ENCODE results near the gene CPPED1. TPM values are rescaled to one million over a fixed set of nuclear protein-coding genes. Genes with fewer than 3 reads are reported as not detected.

CPPED1 gene
- total RNA-seq, 2 experiments from 2014 or later = 1.4 to 2.3 TPM

- Mint-ChIP-seq H3K4me1 (ENCODE audit: low read depth) (peaks cover under 1% of the 10 kb centered on the region), H3K27me3 (no peaks in the 10 kb centered on the region), H3K27ac (no peak overlapping the region), H3K36me3 (ENCODE audit: low read depth) (no peaks in the 10 kb centered on the region), H3K4me3 (no peak overlapping the region), H3K9me3 (no peaks in the 10 kb centered on the region)
- no peak for TF ChIP-seq CTCF (IDR thresholded peaks at IDR 0.05)
- Histone ChIP-seq H3K27ac (ENCODE audit: low read depth in 1 of 2, low read length in 2 of 2) (no peak overlapping the region), H3K4me1 (ENCODE audit: insufficient read depth, low read length) (no peaks in the 10 kb centered on the region), H3K27me3 (ENCODE audit: control insufficient read depth in 1 of 2, insufficient read depth in 2 of 2, low read length in 2 of 2) (no peaks in the 10 kb centered on the region), H3K9me3 (ENCODE audit: control insufficient read depth in 1 of 2, insufficient read depth in 1 of 2, low read length in 2 of 2) (peaks cover 0 to 4% of the 10 kb centered on the region in 2 experiments), H3K36me3 (ENCODE audit: insufficient read depth, low read length) (no peaks in the 10 kb centered on the region), H3K4me3 (ENCODE audit: low read length) (no peak overlapping the region)
- DNase-seq = no peak
- POLR2A ChIA-PET = no interaction called here
- CTCF ChIA-PET = no interaction called here
- intact Hi-C loops (cut with DNase I, micrococcal nuclease) = no loop called here
- no peak for ATAC-seq (ENCODE audit: poor library complexity)
Measured at GRCh38 chr16:12652924-12653323, 150.8 kb downstream of the CPPED1 start.

- TF ChIP-seq CTCF (IDR thresholded peaks at IDR 0.05) = no peak
- ATAC-seq (ENCODE audit: poor library complexity) (no peak), DNase-seq (no peak)
- intact Hi-C loops (cut with DNase I, micrococcal nuclease) = no loop called here
- CTCF ChIA-PET = no interaction called here
- Histone ChIP-seq H3K9me3 (ENCODE audit: control insufficient read depth in 1 of 2, insufficient read depth in 1 of 2, low read length in 2 of 2) (no peaks in the 10 kb centered on the region), H3K27ac (ENCODE audit: low read depth in 1 of 2, low read length in 2 of 2) (no peak overlapping the region), H3K4me3 (ENCODE audit: low read length) (no peak overlapping the region), H3K27me3 (ENCODE audit: control insufficient read depth in 1 of 2, insufficient read depth in 2 of 2, low read length in 2 of 2) (no peaks in the 10 kb centered on the region), H3K36me3 (ENCODE audit: insufficient read depth, low read length) (no peaks in the 10 kb centered on the region), H3K4me1 (ENCODE audit: insufficient read depth, low read length) (peaks cover under 1% of the 10 kb centered on the region)
- H3K27ac Mint-ChIP-seq = no peak overlapping the region
- POLR2A ChIA-PET = no interaction called here
- H3K9me3 Mint-ChIP-seq = peaks cover 4% of the 10 kb centered on the region
- peaks cover 9% of the 10 kb centered on the region for H3K4me1 Mint-ChIP-seq (ENCODE audit: low read depth)
- H3K4me3 Mint-ChIP-seq = no peak overlapping the region
- no peaks in the 10 kb centered on the region for H3K36me3 Mint-ChIP-seq (ENCODE audit: low read depth)
- H3K27me3 Mint-ChIP-seq = no peaks in the 10 kb centered on the region
Measured at GRCh38 chr16:12651765-12652512, 151.7 kb downstream of the CPPED1 start.

- no peak for ATAC-seq (ENCODE audit: poor library complexity)
- Histone ChIP-seq H3K27ac (ENCODE audit: low read depth in 1 of 2, low read length in 2 of 2) (no peak overlapping the region), H3K9me3 (ENCODE audit: control insufficient read depth in 1 of 2, insufficient read depth in 1 of 2, low read length in 2 of 2) (no peaks in the 10 kb centered on the region), H3K36me3 (ENCODE audit: insufficient read depth, low read length) (no peaks in the 10 kb centered on the region), H3K4me1 (ENCODE audit: insufficient read depth, low read length) (peaks cover 5% of the 10 kb centered on the region), H3K4me3 (ENCODE audit: low read length) (no peak overlapping the region), H3K27me3 (ENCODE audit: control insufficient read depth in 1 of 2, insufficient read depth in 2 of 2, low read length in 2 of 2) (no peaks in the 10 kb centered on the region)
- TF ChIP-seq CTCF (IDR thresholded peaks at IDR 0.05) = no peak
- Mint-ChIP-seq H3K4me3 (no peak overlapping the region), H3K27ac (no peak overlapping the region), H3K9me3 (peaks cover 4% of the 10 kb centered on the region), H3K27me3 (no peaks in the 10 kb centered on the region), H3K36me3 (ENCODE audit: low read depth) (no peaks in the 10 kb centered on the region), H3K4me1 (ENCODE audit: low read depth) (peaks cover 19% of the 10 kb centered on the region)
- no peak for DNase-seq
- CTCF ChIA-PET = no interaction called here
- intact Hi-C loops (cut with DNase I, micrococcal nuclease) = no loop called here
- POLR2A ChIA-PET = no interaction called here
Measured at GRCh38 chr16:12649356-12649755, 154.3 kb downstream of the CPPED1 start.

Data from CD4-positive, alpha-beta T cell (primary cell).